MM.1S (cell line): Measurements from ENCODE around the gene XPO6.

Source experiments
- DNase-seq: peaks from one replicate; pipeline ENCODE4 v3.0.0-alpha.2; 2015
- H2AFZ ChIP-seq: fragments of 300-600 bp; sonication (generic); 2 replicates; pipeline ENCODE4 v1.6.0; 2016; ENCODE audit warnings: antibody characterized with exemption, low read length
- H3F3A ChIP-seq: fragments of 300-600 bp; sonication (generic); 2 replicates; pipeline ENCODE4 v1.6.1; 2016; ENCODE audit warnings: mild to moderate bottlenecking, antibody characterized with exemption, low read length, moderate library complexity, mixed read lengths; ENCODE audit not compliant: insufficient read depth
- H3K27ac ChIP-seq: fragments of 300-600 bp; sonication (generic); 2 replicates; pipeline ENCODE4 v1.5.1; 2016; ENCODE audit warnings: mild to moderate bottlenecking, low read length
- H3K27me3 ChIP-seq: fragments of 300-600 bp; sonication (generic); replicated peaks from 2 replicates; pipeline ENCODE4 v1.6.0; 2016; ENCODE audit warnings: low read length; ENCODE audit not compliant: insufficient read depth
- H3K36me3 ChIP-seq: fragments of 300-600 bp; sonication (generic); replicated peaks from 2 replicates; pipeline ENCODE4 v1.6.1; 2016; ENCODE audit warnings: mild to moderate bottlenecking, low read length, mixed read lengths; ENCODE audit not compliant: insufficient read depth
- H3K4me1 ChIP-seq: fragments of 300-600 bp; sonication (generic); 2 replicates; pipeline ENCODE4 v1.6.1; 2016; ENCODE audit warnings: low read length, mixed read lengths
- H3K4me2 ChIP-seq: fragments of 300-600 bp; sonication (generic); 2 replicates; pipeline ENCODE4 v1.6.0; 2016; ENCODE audit warnings: low read depth, low read length
- H3K4me3 ChIP-seq: fragments of 300-600 bp; sonication (generic); 2 replicates; pipeline ENCODE4 v1.5.1; 2016; ENCODE audit warnings: low read length, mixed read lengths
- H3K79me2 ChIP-seq: fragments of 300-600 bp; sonication (generic); 2 replicates; pipeline ENCODE4 v1.6.1; 2016; ENCODE audit warnings: mixed run types, low read length, mixed read lengths
- H3K9ac ChIP-seq: fragments of 300-600 bp; sonication (generic); 2 replicates; pipeline ENCODE4 v1.6.1; 2016; ENCODE audit warnings: low read length, mixed read lengths
- H3K9me2 ChIP-seq: fragments of 300-600 bp; sonication (generic); replicated peaks from 2 replicates; pipeline ENCODE4 v1.6.1; 2016; ENCODE audit warnings: mild to moderate bottlenecking, low read length, mixed read lengths; ENCODE audit not compliant: insufficient read depth
- H3K9me3 ChIP-seq: fragments of 300-600 bp; sonication (generic); replicated peaks from 2 replicates; pipeline ENCODE4 v1.6.1; 2016; ENCODE audit warnings: mild to moderate bottlenecking, low read length, mixed read lengths; ENCODE audit not compliant: insufficient read depth
- H4K20me1 ChIP-seq: fragments of 300-600 bp; sonication (generic); 2 replicates; pipeline ENCODE4 v1.6.1; 2016; ENCODE audit warnings: mild to moderate bottlenecking, low read length, moderate library complexity, mixed read lengths; ENCODE audit not compliant: insufficient read depth
- CTCF ChIP-seq: fragments of 300-600 bp; sonication (generic); IDR thresholded peaks from 2 replicates; pipeline ENCODE4 v1.5.1; 2016; ENCODE audit warnings: antibody characterized with exemption, low read length, mixed read lengths
- EZH2 ChIP-seq: fragments of 300-600 bp; sonication (generic); optimal IDR thresholded peaks from 2 replicates; pipeline ENCODE3; 2017; ENCODE audit warnings: low read depth, mild to moderate bottlenecking, antibody characterized with exemption, low read length, mixed read lengths
- EZH2phosphoT487 ChIP-seq: fragments of 300-600 bp; sonication (generic); IDR thresholded peaks from 2 replicates; pipeline ENCODE4 v1.6.1; 2018; ENCODE audit warnings: antibody characterized with exemption, low read length

The XPO6 gene

DNA sequence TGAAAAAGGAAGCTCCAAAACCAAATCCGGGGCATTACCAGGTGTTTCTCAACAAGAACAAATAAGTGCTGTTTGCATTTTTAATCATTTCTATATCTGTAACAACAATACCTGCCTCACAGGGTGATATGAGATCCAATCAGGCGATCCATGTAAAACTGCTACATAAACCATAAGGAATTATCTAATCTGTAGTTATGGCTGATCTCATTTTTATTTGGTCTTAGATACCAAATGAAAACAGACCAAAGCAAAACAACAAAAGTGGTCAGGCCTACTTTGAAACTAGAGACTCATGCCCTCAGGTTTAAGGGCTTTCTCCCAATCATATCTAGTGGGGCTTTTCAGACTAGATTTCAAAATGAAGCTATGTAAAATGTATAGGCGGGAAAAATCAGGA is 28.3 kb downstream of the XPO6 start:
- peaks cover 17% of the 10 kb centered on the region for H3K4me1 ChIP-seq

GRCh38 chr16:28182801-28183200 is 29.0 kb downstream of the XPO6 start:
- Histone ChIP-seq H3K4me3 (no peak overlapping the region), H3K79me2 (peaks cover 99% of the 10 kb centered on the region), H3K9me2 (no peaks in the 10 kb centered on the region), H3K4me1 (peaks cover 10% of the 10 kb centered on the region), H3K27ac (no peak overlapping the region), H3K27me3 (no peaks in the 10 kb centered on the region), H3K9ac (no peak overlapping the region), H4K20me1 (peaks cover 45% of the 10 kb centered on the region), H3K36me3 (no peaks in the 10 kb centered on the region), H2AFZ (no peak overlapping the region), H3K9me3 (no peaks in the 10 kb centered on the region), H3K4me2 (no peak overlapping the region), H3F3A (peaks cover 4% of the 10 kb centered on the region)
- no peak for DNase-seq
- TF ChIP-seq CTCF (no peak), EZH2phosphoT487 (no peak), EZH2 (no peak)

More for the DNA sequence above, 28.3 kb downstream of the XPO6 start:
- no peak for TF ChIP-seq EZH2phosphoT487
- no peak overlapping the region for H3K27ac ChIP-seq
- peaks cover 8% of the 10 kb centered on the region for H3F3A ChIP-seq
- no peaks in the 10 kb centered on the region for H3K27me3 ChIP-seq
- H4K20me1 ChIP-seq, result peaks cover 49% of the 10 kb centered on the region
- H3K4me3 ChIP-seq, result no peak overlapping the region
- no peaks in the 10 kb centered on the region for H3K9me2 ChIP-seq
- H3K79me2 ChIP-seq, result peaks cover 99% of the 10 kb centered on the region
- H3K4me2 ChIP-seq, result no peak overlapping the region
- no peaks in the 10 kb centered on the region for H3K36me3 ChIP-seq
- no peak for DNase-seq
- H3K9me3 ChIP-seq, result no peaks in the 10 kb centered on the region
- no peak overlapping the region for H2AFZ ChIP-seq
- H3K9ac ChIP-seq, result no peak overlapping the region

DNA sequence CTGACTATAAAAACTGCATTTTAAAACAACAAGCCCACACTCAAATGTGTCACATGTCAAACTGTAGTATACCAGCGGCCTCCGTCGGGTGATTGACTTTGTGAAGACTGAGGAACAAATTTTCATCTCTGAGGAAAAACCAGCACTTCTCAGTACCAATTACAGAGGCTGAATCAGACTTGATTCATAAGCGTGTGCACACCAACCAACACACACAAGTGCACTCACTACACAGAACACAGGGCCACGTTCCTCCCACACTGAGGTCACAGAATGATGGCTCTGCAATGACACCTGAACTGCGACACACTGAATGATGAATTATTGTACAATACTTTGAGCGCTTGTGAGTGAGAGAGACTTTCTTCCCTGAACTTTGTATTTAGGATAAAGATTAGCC is 29.6 kb downstream of the XPO6 start:
- Histone ChIP-seq H3K27me3 (no peaks in the 10 kb centered on the region), H3K9me3 (no peaks in the 10 kb centered on the region), H4K20me1 (peaks cover 42% of the 10 kb centered on the region), H3F3A (no peaks in the 10 kb centered on the region), H3K4me3 (no peak overlapping the region), H3K4me1 (0 out of 2 replicates have a peak, but pooled peaks cover 4% of the 10 kb centered on the region), H3K4me2 (no peak overlapping the region), H3K9me2 (no peaks in the 10 kb centered on the region), H2AFZ (no peak overlapping the region), H3K9ac (no peak overlapping the region), H3K79me2 (peaks cover 99% of the 10 kb centered on the region), H3K36me3 (no peaks in the 10 kb centered on the region), H3K27ac (no peak overlapping the region)
- DNase-seq, result no peak
- TF ChIP-seq EZH2phosphoT487, result no peak
- TF ChIP-seq EZH2, result no peak
- no peak for TF ChIP-seq CTCF

GRCh38 chr16:28181515-28181914 is 30.2 kb downstream of the XPO6 start:
- no peaks in the 10 kb centered on the region for H3K36me3 ChIP-seq
- H3K4me1 ChIP-seq, result no peaks in the 10 kb centered on the region
- H3K9me2 ChIP-seq, result no peaks in the 10 kb centered on the region
- H3K27ac ChIP-seq, result no peak overlapping the region
- no peak for TF ChIP-seq EZH2
- TF ChIP-seq EZH2phosphoT487, result no peak
- no peak for TF ChIP-seq CTCF
- no peaks in the 10 kb centered on the region for H3K27me3 ChIP-seq
- DNase-seq, result no peak
- H3K4me2 ChIP-seq, result no peak overlapping the region
- H2AFZ ChIP-seq, result no peak overlapping the region
- H3K4me3 ChIP-seq, result no peak overlapping the region
- peaks cover 35% of the 10 kb centered on the region for H4K20me1 ChIP-seq
- H3K79me2 ChIP-seq, result peaks cover 99% of the 10 kb centered on the region
- no peaks in the 10 kb centered on the region for H3F3A ChIP-seq
- no peak overlapping the region for H3K9ac ChIP-seq
- no peaks in the 10 kb centered on the region for H3K9me3 ChIP-seq
